Measurements from ENCODE around the gene ZNF23.
A peak's percentile ranks its signal among the peaks of the same experiment; 100 is the strongest.
"Not testable (repeated sequence)": the region's sequence is repeated elsewhere in the genome, so short reads cannot be mapped to it uniquely, and the experiment has no call there.

The ZNF23 gene

DNA sequence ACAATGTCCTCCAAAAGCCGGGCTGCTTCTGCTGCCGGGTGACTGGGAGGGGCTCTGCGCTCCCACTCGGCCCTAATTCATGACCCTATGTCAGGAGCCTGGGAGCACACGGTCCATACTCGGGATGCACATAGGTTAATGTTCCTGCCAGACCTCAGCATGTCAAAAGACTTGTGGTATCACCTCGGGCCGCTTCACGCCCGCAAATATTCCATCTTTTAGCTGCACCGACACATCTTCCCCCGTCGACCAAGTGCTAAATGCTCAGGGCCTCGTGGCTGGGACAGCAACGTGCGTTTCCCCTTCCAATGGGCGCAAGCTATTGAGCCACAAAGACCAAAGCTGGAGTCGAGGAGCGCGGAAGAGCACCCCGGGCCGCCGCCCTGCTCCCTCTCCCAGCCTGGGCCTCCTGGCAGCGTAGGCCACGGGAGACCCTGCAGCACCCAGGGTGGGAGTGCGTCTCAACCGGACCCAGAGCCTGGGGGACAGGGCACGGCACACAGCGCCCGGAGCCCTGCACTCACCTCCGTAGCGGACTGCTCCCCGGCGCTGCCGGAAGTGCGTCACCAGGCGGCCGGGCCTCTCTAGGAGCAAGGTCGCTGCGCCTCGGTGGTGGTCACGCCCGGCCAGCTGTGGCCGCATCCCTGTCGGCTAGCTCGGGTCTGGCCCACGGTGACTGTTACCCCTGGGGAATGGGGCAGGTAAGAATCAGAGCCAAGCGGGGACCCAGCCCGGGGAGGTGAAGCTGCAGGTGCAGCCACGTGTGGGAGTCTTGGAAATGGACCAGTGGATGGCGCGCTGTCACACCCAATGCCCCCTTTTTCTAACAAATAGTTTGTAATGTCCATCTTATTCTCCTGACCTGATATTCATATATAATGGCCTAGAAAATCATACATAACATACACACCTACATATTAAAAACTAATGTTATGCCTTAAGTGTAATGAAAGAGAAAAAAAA lies at the start of gene ZNF23:
Gene ZNF23 (minus strand): TSS at position 562 of the 963 bp plus-strand sequence. CDS start 5,451 bp downstream, outside the sequence.
- peak; percentile 33 to 66 for DNase-seq

DNA sequence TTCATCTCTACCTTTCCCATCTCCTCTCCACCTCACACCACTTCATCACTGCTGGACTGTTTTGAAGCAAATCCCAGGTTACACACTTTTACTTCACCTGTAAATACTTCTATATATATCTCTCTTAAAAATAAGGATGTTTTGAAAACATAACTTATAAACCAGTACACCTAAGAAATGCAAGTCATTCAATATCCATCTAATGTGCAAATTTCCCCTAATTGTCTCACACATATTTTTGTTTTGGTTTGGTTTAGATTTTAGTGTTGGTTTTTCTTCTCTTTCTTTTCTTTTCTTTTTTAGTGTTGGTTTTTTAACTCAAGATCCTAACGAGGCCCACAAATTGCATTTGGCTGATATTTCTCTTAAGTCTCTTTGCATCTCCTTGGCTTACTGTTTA lies 45.0 kb upstream of the ZNF23 start:
- DNase-seq: no peak

DNA sequence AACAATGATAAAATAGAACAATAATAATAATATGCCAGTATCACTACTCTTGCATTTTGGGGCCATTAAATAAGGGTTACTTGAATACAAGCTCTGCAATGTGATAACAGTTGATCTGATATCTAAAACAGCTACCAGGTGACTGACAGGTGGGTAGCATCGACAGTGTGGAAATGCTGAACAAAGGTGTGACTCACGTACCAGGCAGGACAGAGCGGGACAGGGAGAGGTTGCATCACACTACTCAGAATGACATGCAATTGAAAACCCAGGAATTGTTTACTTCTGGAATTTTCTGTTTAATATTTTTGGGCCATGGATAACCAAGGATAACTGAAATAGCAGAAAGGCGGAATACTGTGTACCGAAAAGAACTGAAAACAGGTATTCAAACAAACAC lies 42.9 kb upstream of the ZNF23 start:
- DNase-seq: no peak

DNA sequence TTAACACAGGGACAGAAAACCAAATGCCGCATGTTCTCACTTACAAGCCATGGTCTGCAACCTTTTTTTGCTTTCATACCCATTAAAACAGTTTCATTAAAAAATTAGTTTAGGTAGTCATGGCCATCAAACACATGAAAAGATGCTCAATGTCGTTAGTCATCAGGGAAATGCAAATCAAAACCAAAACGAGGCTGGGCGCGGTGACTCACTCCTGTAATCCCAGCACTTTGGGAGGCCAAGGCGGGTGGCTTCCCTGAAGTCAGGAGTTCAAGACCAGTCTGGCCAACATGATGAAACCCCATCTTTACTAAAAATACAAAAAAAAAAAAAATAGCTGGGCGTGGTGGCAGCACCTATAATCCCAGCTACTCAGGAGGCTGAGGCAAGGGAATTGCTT lies 42.0 kb upstream of the ZNF23 start:
- not testable (repeated sequence) for DNase-seq

DNA sequence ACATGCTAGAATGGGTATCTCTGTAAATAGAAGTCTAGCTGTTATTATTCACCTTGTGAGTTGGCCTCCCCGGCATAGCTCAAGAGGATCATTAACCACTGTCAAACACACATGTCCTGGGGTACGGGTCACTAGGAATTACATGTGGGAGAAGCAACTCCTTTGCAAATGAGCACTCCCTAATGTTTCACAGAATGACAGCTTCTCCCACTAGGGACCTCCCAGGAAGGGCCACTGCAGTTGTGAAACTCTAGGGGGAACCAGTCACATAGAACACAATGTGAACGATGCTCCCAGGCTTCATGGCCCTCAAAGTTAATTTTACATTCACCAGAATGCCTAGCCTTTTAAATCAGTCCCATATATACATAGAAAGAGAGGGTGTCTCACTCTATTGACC lies 39.5 kb upstream of the ZNF23 start:
- no peak for DNase-seq

DNA sequence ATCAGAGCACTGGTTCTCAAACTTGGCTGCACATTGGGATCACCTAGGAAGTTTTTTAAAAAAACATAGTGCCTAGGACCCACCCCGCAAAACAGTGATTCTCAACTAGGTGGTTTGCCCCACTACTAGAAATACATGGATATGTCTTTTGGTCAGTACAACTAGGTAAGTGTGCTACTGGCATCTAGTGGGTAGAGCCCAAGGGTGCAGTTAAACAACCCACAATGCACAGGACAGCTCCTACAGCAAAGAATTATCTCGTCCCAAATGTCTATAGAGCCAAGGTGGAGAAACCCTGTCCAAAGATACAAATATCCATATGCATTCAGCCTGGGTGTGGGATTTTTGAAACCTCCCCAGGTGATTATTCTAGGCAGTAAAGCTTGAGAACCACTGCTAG lies 38.9 kb upstream of the ZNF23 start:
- no peak for DNase-seq

DNA sequence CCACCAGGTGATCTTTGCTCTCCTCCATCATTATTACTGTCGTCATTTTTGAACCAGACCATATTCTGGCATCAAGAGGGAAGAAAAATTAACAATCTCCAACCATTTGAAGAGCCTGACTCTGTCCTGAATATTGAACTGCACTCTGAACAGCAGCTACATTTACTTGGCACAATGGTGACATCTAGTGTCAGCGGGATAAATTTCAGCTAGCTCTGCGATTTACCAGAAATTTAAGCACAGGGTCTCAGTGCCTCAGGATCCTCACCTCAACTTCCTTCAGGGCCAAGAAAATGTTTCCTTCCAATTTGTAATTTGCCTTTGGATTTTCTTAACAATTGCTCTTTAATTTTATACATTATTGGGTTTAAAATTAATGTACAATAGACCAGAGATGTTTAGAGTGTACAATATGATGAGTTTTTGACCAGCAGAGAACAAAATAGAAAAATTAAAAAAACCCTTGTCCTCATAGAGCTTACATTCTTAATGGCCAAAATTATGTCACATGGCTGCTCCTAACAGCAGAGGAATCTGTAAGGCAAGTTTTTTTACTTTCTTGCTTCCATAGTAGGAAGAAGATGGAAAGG lies 37.8 kb upstream of the ZNF23 start:
- DNase-seq: peak in 1 of 2 experiments; percentile 56

DNA sequence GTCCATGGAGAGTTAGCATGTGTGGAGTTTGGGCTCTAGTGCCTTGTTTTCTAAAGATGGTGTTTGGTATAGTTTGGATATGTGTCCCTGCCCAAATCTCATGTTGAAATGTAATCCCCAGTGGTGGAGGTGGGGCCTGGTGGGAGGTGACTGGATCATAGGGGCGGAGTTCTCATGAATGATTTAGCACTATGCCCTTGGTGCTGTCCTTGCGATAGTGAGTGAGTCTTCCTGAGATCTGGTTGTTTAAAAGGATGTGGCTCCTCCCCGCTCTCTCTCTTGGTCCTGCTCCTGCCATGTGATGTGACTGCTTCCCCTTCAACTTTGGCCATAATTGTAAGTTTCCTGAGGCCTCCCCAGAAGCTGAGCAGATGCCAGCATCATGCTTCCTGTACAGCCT lies 36.0 kb upstream of the ZNF23 start:
- no peak for DNase-seq

DNA sequence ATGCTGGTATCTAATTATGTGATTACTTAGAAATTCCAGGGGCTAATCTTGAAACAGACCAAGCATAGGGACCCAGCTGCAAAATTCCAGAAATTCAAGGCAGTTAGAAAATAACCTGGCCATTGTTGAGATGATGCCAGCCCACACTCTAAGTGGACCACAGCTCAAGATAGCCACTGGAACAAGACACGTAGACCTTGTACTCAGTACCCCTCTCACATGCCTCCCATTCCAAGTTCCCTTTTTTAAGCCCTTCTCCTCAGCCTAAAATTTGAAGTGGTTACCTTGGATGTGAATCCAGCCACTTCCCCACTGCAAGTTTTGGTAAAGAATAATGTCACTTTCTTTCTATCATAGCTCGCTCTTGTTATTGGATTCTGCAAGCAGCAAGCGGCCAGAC lies 31.2 kb upstream of the ZNF23 start:
- no peak for DNase-seq

DNA sequence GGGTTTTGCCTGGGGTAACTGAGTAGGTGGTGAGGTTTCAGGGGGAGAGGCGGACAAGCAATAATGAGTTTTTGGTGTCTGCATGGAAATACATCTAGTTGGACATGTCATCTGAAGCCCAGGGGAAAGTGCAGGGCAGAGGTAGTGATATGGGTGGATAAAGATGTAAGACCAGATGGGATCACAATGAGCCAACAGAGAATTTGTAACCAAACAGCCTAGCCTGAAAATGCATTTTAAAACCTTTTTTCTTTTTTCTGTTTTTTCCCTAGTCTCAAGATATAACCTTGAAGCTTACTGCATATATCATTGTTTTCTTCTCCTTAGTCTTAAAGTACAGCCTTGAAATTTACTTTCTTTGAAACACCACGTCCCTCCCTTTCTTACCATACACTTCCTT lies 30.7 kb upstream of the ZNF23 start:
- no peak for DNase-seq

DNA sequence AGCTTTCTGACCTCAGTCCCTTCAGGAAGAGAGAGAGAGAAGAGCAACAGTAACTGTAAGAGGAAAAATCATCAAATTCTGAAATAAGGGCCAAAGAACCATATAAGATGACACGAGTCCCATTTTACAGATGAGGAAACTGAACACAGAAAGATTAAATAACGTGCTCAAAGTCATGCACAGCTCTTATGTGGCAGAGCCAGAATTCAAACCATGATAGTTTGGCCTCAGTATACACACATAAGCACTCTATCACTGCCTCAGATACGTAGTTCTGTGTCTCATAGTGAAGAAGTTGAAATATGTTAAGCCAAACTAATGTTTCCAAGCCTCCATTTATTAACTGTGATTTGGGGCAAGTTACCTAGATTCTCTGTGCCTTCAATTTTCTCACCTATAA lies 29.0 kb upstream of the ZNF23 start:
- DNase-seq: no peak

DNA sequence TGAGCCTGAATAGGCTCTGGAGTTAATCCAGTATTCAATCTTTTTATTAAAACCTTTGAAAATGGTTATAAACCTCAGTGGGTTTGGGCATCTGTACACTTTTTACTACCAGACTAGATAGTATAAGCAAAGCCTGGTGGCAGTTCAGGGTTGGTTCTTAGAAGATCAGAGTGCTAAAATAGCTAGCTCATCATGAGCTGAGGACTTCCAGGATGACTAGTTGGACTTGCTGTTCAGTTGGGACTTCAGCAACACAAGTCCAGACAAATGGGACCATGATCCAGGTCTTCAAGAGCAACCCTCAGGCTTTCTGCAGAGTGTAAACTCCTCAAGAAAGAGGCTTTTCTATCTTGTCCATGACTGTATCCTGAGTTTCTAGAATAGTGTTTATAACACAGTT lies 28.3 kb upstream of the ZNF23 start:
- DNase-seq: no peak

DNA sequence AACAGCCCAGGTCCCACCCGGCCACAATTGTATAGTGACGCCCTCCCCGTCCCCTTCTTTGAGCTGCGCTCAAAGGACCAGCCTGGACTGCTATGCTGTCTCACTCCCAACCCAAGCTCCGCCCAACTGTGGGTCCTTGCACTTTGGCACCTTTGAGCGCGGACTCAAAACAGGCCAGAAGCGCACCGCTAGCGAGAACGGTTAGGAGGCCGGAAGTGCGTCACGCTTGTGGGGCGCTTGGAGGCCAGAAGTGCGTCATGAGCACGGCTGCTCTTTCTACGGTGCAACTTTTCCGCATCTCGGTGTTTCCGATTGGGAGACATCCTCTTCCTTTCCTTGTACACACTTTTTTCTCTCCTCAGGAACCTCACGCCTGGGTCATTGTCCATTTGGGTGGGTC lies 27.1 kb upstream of the ZNF23 start, which contains the start of gene ZNF19:
Gene ZNF19 (minus strand): TSS at position 203 of the 400 bp plus-strand sequence. CDS start 7,210 bp downstream, outside the sequence.
- no peak for DNase-seq

DNA sequence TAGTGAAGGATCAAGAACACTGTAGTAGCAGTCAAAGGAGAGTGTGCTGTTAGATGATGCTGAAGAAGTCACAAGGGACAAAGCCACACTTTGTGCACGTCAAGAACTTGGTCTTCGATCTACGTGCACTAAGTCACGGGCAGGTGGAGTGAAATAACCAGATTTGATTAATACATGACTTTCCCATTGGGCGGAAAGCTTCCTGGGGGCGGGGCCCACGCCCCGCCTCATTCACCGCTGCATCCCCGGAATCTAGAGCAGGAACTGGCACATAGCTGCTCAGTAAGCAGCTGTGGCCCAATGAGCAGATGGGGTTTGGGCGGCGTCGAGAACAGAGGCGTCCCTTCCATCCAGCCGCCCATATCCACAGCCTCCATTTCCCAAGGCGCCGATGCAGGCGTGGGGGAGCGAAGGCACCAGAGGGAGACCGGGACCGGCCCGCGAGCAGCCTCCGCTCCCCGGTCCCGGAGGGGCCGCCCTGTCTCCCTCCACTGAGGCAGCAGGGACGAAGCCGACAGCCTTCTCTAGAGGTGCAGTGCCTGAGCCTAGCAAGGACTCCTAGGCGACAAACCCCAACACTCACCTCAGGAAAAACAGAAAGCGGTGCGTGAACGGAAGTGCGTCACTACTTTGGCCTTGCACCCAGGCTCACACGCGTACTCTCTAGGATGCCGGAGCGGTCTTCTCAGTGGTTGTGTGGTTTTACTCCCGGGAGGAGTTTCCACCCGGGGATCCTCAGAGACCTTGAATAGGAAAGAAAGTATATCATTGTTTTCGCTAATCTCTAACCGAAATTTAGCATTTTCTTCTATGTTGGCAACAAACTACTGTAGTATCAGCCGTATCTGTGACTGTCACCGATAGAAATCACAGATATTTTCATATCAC lies 22.2 kb upstream of the ZNF23 start:
- DNase-seq: peak; percentile 65 to 92

DNA sequence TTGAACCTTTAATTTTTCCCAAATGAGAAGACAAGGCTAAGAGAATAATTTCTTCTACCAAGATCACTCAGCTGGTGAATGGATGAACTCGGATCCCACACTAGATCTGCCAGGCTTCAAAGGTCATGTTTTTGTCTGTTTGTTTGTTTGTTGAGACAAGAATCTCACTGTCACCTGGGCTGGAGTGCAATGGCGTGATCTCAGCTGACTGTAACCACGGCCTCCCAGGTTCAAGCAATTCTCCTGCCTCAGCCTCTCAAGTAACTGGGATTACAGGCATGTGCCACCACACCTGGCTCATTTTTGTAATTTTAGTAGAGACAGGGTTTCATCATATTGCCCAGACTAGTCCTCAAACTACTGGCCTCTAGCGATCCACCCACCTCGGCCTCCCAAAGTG lies 20.5 kb upstream of the ZNF23 start:
- no peak for DNase-seq

DNA sequence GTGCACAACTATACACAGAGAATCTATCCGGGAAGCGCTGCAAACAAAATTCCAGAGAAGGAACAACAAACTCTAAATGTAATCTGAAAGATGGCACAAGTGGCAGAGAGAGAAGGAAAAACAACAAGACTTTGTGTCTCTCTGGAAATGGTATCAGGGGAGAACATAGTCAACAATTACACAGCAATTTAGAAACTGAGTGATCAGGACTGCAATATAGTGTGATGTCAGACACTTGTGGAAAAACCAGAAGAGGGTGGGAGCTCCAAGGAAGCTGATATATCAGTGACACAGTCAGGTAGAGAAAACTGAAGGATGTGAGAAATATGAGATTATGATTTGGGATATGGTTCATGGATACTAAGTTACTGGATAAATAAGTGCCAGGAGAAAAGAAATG lies 18.9 kb upstream of the ZNF23 start:
- DNase-seq: no peak

DNA sequence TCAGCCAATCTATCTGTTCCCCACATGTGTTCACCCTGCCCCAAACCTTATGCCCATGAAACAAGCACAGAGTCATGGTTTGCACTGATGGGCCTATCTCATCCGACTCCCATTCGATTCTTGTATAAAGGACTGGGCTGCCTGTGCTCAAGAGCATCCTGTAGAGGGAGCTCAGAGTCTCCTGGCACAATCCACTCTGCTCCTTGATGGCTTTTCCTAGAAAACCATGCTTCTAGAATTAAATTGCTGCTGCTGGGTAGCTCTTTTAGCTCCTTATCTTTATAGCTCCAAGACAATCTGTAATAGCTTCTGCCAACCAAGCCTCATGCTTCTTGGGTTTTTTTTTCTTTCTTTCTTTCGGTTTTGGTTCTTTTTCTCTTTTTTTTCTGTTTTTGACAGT lies 17.4 kb upstream of the ZNF23 start:
- DNase-seq: peak in 1 of 2 experiments; percentile 28

DNA sequence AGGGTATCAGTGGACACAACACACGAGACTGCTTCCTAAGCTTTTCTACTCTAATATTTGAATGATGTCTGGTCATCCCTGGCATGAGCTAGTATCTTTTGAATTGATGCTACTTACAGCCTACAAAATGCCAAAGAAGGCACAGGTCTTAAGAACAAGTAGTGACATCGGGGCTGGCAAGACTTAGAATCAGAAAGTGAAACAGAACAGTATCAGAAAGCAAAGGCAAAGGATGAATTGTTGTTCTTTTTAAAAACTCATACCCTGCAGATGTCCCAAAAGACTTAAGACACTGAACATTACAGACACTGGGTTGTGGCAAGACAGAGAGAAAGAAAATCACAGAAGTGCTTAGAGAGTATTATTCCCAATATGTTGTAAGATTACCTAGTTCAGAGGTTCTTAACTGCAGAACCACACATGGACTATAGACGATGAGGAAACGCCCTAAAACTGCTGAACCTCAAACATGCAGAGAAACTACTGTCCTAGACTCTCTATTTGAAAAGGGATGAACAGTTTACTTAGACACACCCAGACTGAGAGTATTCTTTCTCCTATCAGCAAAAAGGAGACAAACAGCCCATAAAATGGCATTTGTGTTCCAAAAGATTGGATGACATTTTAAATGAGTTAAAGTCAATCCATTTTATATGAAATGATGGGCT lies 14.5 kb upstream of the ZNF23 start:
- DNase-seq: no peak

DNA sequence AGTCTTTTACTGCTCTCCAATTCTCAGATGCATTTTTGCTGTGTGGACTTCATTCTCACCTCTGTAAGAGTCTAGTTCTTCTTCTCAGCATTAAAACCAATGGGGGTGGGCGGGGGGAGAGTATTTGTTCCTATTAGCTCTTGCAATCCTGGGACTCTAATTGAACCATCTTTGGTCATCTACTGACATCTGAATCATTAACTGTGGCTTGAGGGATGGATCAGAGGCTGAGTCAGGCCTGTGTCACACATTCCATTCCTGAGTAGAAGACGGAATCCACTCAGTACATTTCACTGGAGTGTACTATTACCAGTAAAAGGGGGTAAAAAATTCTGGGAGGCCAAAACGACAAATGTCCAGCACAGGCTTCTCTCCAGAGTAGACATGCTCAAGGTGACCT lies 12.8 kb upstream of the ZNF23 start:
- peak in 1 of 2 experiments; percentile 75 for DNase-seq

DNA sequence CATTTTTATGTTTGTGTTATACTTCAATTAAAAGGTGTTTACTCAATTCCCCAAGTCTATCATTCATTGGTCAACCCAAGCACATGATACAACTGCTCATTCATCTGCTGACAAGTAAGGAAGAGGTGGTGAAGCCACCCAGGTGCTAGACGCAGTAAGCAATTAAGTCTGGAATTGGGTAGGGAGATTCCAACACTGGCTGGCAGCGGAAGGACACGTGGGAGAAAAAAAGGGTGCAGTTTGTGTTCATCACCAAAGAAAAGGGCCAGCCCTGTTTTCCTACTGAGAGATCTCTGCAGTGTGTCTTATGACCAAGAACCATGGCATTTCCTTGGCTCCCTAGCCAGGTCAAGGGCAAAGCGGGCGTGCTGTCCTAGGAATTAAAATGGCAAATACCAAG lies 11.8 kb upstream of the ZNF23 start:
- no peak for DNase-seq

DNA sequence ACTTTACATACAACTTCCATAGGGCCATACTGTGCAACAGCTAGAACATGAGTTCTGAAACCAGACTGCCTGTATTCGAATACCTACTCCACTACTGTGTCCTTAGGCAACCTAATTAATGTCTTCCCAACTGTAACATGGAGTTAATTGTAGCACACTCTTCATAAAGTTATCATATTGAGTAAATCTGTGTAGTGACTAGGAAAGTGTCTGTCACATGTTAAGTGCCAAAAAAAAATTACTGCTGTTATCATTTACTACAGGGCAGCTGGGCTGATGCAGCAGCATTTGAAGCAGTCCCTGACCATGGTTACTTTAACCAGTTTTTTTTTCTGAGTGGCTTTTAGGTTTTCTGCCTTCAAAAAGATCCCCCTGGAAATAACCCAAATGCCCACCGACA lies 10.9 kb upstream of the ZNF23 start:
- no peak for DNase-seq

DNA sequence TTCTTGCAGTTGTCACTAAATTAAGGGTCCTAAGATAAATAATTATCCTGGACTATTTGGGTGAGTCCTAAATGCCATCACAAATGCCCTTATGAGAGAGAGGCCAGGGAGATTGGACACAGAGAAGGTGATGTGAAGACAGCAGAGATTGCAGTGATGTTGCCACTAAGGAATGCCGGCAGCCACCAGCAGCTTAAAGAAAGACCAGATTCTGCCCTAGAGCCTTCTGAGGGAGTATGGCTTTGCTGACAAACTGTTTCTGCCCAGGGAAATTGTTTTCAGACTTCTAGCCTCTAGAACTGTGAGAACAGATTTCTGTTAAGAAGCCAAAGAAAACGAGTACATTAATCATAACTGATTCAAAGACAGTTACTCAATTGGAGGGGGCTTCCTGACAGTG lies 10.0 kb upstream of the ZNF23 start:
- no peak for DNase-seq

DNA sequence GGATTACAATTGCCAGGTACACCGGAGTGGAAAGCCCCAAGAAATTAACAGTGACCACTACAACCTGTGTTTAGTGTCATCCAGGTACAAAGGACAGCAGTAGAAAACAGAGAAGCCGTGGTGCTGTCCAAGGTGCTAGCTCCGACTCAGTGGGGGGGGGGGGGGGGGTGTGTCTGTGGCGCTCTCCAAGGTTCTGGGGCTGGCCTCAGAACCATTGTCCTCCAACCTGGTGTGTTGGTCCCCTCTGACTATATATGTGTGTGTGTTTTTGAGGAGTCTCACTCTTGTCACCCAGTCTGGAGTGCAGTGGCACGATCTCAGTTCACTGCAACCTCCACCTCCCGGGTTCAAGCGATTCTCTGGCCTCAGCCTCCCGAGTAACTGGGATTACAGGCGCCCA lies 5.8 kb upstream of the ZNF23 start:
- DNase-seq: no peak
